HUES64 (cell line): Measurements from ENCODE around the gene TNFAIP6. TPM values are rescaled to one million over a fixed set of nuclear protein-coding genes. Genes with fewer than 3 reads are reported as not detected.
"Not testable (repeated sequence)": the region's sequence is repeated elsewhere in the genome, so short reads cannot be mapped to it uniquely, and the experiment has no call there.

Source experiments
- H3K27ac ChIP-seq: 2 replicates; pipeline ENCODE4 v1.7.0; 2013; ENCODE audit warnings: low read depth, low read length, inconsistent platforms
- H3K27me3 ChIP-seq: 2 replicates; pipeline ENCODE4 v1.6.1; 2013; ENCODE audit warnings: mild to moderate bottlenecking, low read length; ENCODE audit not compliant: insufficient read depth
- H3K36me3 ChIP-seq: 2 replicates; pipeline ENCODE4 v1.6.1; 2013; ENCODE audit warnings: mild to moderate bottlenecking, low read length; ENCODE audit not compliant: insufficient read depth
- H3K4me1 ChIP-seq: 2 replicates; pipeline ENCODE4 v1.6.1; 2013; ENCODE audit warnings: mild to moderate bottlenecking, low read length, moderate library complexity; ENCODE audit not compliant: insufficient read depth
- H3K4me3 ChIP-seq: 2 replicates; pipeline ENCODE4 v1.5.1; 2013; ENCODE audit warnings: mild to moderate bottlenecking, low read length, moderate library complexity
- H3K9ac ChIP-seq: 2 replicates; pipeline ENCODE4 v1.6.1; 2013; ENCODE audit warnings: mild to moderate bottlenecking, low read depth, low read length
- H3K9me3 ChIP-seq: 2 replicates; pipeline ENCODE4 v1.6.1; 2013; ENCODE audit warnings: low read depth, low read length; ENCODE audit not compliant: insufficient read depth
- WGBS: fragments of 150-250, 120-280 bp; methylation state at CpG from one replicate; pipeline ENCODE4 v1.1.7; 2013; ENCODE audit warnings: missing lambda C conversion rate; 5-methylcytosine and 5-hydroxymethylcytosine counted together
- polyA plus RNA-seq, 2 experiments: library from polyadenylated mRNA; stranded (reverse); fragments of 50-300 nt; gene quantifications; one replicate each; pipeline ENCODE4 v1.2.3, GENCODE V29; 2013

Gene TNFAIP6, protein sequence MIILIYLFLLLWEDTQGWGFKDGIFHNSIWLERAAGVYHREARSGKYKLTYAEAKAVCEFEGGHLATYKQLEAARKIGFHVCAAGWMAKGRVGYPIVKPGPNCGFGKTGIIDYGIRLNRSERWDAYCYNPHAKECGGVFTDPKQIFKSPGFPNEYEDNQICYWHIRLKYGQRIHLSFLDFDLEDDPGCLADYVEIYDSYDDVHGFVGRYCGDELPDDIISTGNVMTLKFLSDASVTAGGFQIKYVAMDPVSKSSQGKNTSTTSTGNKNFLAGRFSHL
- polyA plus RNA-seq (2013, experiment 1 of 2), result 1.9 TPM
- 1.5 TPM for polyA plus RNA-seq (2013, experiment 2 of 2)

GRCh38 chr2:151357359-151357758, at the start of gene TNFAIP6:
Gene TNFAIP6, plus strand, starts transcription at chr2:151357592. Its CDS starts 75 bp downstream, at chr2:151357667.
- Histone ChIP-seq H3K4me3 (peak within 1 kb of the TSS; percentile 26), H3K27me3 (no peaks in the 10 kb centered on the region), H3K9me3 (no peaks in the 10 kb centered on the region), H3K4me1 (peaks cover 30% of the 10 kb centered on the region), H3K27ac (peak within 1 kb of the TSS; percentile 32; the same call in 1 of the 2 replicates), H3K36me3 (no peaks in the 10 kb centered on the region), H3K9ac (0 out of 2 replicates have a peak within 1 kb of the TSS, but pooled peaks have one; percentile 30)
- 87% methylated on average over 2 of the region's 3 CpGs for WGBS

DNA sequence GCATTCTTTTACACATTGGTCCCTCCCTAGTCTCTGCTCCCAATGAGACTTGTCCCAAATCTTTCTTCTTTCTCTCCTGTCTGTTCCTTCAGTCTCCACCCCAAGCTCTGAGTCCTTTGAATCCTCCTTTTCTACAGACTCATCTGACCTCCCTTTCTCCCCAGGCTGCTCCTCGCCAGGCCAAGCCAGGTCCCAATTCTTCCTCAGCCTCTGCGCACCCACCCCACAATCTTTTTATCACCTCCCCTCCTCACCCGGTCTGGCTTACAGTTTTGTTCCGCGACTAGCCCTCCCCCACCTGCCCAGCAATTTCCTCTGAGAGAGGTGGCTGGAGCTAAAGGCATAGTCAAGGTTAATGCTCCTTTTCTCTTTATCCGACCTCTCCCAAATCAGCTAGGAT, 47.1 kb upstream of the TNFAIP6 start:
- WGBS, result 98% methylated on average over 6 of the region's 6 CpGs
- H3K36me3 ChIP-seq, H3K27ac ChIP-seq, H3K4me1 ChIP-seq, H3K9ac ChIP-seq, H3K4me3 ChIP-seq, H3K27me3 ChIP-seq: not testable (repeated sequence)
- peaks cover 14% of the 10 kb centered on the region for H3K9me3 ChIP-seq

DNA sequence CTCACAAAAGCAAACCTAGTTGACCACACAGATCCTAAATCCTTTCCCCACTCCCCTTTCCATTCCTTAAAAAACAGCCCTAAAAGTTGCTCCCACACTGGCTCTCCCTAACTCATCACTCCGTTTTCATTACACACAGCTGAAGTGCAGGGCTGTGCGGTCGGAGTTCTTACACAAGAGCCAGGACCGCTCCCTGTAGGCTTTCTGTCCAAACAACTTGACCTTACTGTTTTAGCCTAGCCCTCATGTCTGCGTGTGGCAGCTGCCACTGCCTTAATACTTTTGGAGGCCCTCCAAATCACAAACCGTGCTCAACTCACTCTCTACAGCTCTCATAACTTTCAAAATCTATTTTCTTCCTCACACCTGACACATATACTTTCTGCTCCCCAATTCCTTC, 45.0 kb upstream of the TNFAIP6 start:
- peaks cover 11% of the 10 kb centered on the region; the same call in 1 of the 2 replicates for H3K4me1 ChIP-seq
- not testable (repeated sequence) for H3K27ac ChIP-seq, H3K27me3 ChIP-seq, H3K4me3 ChIP-seq, H3K9ac ChIP-seq, H3K36me3 ChIP-seq
- peaks cover 14% of the 10 kb centered on the region for H3K9me3 ChIP-seq
- WGBS, result 97% methylated on average over 6 of the region's 6 CpGs

- H3K9me3 ChIP-seq, result no peaks in the 10 kb centered on the region
- H3K36me3 ChIP-seq, result no peaks in the 10 kb centered on the region
- H3K9ac ChIP-seq, result no peak overlapping the region
- H3K4me1 ChIP-seq, result peaks cover 11% of the 10 kb centered on the region; the same call in 1 of the 2 replicates
- no peak overlapping the region for H3K27ac ChIP-seq
- WGBS, result 75% methylated on average over 7 of the region's 7 CpGs
- no peak overlapping the region for H3K4me3 ChIP-seq
- no peaks in the 10 kb centered on the region for H3K27me3 ChIP-seq
Measured at GRCh38 chr2:151315381-151315903, 42.0 kb upstream of the TNFAIP6 start.

DNA sequence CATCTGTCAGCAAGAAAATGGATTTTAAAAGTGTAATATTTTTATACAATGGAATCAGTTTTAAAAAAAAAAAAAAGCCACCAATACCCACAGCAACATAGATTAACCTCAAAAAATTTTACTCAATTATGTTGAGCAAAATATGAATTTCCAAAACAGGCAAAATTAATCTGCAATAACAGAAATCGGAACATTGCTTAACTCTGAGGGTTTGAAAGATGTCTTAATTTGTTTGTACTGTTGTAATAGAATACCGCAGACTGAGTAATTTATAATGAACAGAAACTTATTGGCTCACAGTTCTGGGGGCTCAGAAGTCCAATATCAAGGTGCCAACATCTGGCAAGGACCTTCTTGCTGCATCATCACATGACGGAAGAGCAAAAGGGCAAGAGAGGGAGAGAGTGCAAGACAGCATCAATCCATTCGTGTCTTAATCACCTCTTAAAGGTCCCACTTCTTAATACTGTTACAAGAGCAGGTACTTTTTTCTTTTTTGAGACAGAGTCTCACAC, 31.8 kb upstream of the TNFAIP6 start:
- H3K9ac ChIP-seq, result no peak overlapping the region
- no peaks in the 10 kb centered on the region for H3K4me1 ChIP-seq
- no peak overlapping the region for H3K4me3 ChIP-seq
- 96% methylated on average over 4 of the region's 4 CpGs for WGBS
- no peak overlapping the region for H3K27ac ChIP-seq
- no peaks in the 10 kb centered on the region for H3K9me3 ChIP-seq
- H3K36me3 ChIP-seq, result no peaks in the 10 kb centered on the region
- H3K27me3 ChIP-seq, result no peaks in the 10 kb centered on the region

- Histone ChIP-seq H3K36me3 (no peaks in the 10 kb centered on the region), H3K4me1 (no peaks in the 10 kb centered on the region), H3K9ac (no peak overlapping the region), H3K27ac (no peak overlapping the region), H3K27me3 (no peaks in the 10 kb centered on the region), H3K4me3 (no peak overlapping the region), H3K9me3 (no peaks in the 10 kb centered on the region)
- 100% methylated on average over 1 of the region's 1 CpG for WGBS
Measured at GRCh38 chr2:151326554-151326953, 30.8 kb upstream of the TNFAIP6 start.

DNA sequence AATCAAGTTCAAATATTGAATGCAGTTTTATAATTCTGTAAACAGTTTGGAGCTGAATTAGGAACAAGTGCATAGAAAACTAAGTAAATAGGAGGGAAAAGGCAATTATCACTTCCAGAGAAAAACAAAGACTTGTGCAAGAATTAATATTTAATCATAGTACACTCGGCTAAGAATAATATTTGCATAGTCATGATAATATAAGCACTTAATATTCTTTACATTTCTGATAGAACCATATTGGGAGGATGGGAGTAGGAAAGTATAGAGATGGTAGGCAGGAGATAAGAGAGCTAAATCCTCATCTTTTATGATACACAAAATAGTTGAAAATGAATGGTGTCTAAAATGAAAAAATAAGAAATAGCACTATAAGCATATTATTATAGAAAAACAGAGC, 27.4 kb upstream of the TNFAIP6 start:
- Histone ChIP-seq H3K27ac (no peak overlapping the region), H3K4me1 (peaks cover 16% of the 10 kb centered on the region), H3K9ac (no peak overlapping the region), H3K36me3 (no peaks in the 10 kb centered on the region), H3K9me3 (no peaks in the 10 kb centered on the region), H3K27me3 (no peaks in the 10 kb centered on the region), H3K4me3 (no peak overlapping the region)
- no CpG with 5 or more reads among the region's 1 CpG for WGBS

GRCh38 chr2:151333083-151333482, 24.3 kb upstream of the TNFAIP6 start:
- WGBS, result no CpG with 5 or more reads among the region's 3 CpGs

GRCh38 chr2:151334082-151334815, 23.1 kb upstream of the TNFAIP6 start:
- no peak overlapping the region for H3K4me3 ChIP-seq
- 67% methylated on average over 3 of the region's 3 CpGs for WGBS
- H3K9me3 ChIP-seq, result no peaks in the 10 kb centered on the region
- H3K27me3 ChIP-seq, result no peaks in the 10 kb centered on the region
- no peak overlapping the region for H3K9ac ChIP-seq
- no peaks in the 10 kb centered on the region for H3K36me3 ChIP-seq
- peaks cover 23% of the 10 kb centered on the region for H3K4me1 ChIP-seq
- no peak overlapping the region for H3K27ac ChIP-seq

More at GRCh38 chr2:151333083-151333482, 24.3 kb upstream of the TNFAIP6 start:
- Histone ChIP-seq H3K9ac (no peak overlapping the region), H3K27ac (no peak overlapping the region), H3K36me3 (no peaks in the 10 kb centered on the region), H3K27me3 (no peaks in the 10 kb centered on the region), H3K4me1 (peaks cover 16% of the 10 kb centered on the region), H3K9me3 (no peaks in the 10 kb centered on the region), H3K4me3 (no peak overlapping the region)

- 89% methylated on average over 2 of the region's 2 CpGs for WGBS
Measured at GRCh38 chr2:151336863-151337371, 20.5 kb upstream of the TNFAIP6 start.

GRCh38 chr2:151337643-151338042, 19.7 kb upstream of the TNFAIP6 start:
- Histone ChIP-seq H3K4me3 (no peak overlapping the region), H3K36me3 (no peaks in the 10 kb centered on the region), H3K4me1 (peaks cover 32% of the 10 kb centered on the region), H3K27ac (no peak overlapping the region), H3K27me3 (no peaks in the 10 kb centered on the region), H3K9ac (no peak overlapping the region), H3K9me3 (no peaks in the 10 kb centered on the region; the same call in 1 of the 2 replicates)
- 100% methylated on average over 1 of the region's 1 CpG for WGBS

More at GRCh38 chr2:151336863-151337371, 20.5 kb upstream of the TNFAIP6 start:
- no peak overlapping the region for H3K9ac ChIP-seq
- no peaks in the 10 kb centered on the region for H3K27me3 ChIP-seq
- H3K36me3 ChIP-seq, result no peaks in the 10 kb centered on the region
- no peaks in the 10 kb centered on the region; the same call in 1 of the 2 replicates for H3K9me3 ChIP-seq
- H3K4me3 ChIP-seq, result no peak overlapping the region
- H3K27ac ChIP-seq, result no peak overlapping the region
- peaks cover 32% of the 10 kb centered on the region for H3K4me1 ChIP-seq
